ENCODE results near the gene AMZ2.
"Not testable (repeated sequence)": the region's sequence is repeated elsewhere in the genome, so short reads cannot be mapped to it uniquely, and the experiment has no call there.

AMZ2 gene

DNA sequence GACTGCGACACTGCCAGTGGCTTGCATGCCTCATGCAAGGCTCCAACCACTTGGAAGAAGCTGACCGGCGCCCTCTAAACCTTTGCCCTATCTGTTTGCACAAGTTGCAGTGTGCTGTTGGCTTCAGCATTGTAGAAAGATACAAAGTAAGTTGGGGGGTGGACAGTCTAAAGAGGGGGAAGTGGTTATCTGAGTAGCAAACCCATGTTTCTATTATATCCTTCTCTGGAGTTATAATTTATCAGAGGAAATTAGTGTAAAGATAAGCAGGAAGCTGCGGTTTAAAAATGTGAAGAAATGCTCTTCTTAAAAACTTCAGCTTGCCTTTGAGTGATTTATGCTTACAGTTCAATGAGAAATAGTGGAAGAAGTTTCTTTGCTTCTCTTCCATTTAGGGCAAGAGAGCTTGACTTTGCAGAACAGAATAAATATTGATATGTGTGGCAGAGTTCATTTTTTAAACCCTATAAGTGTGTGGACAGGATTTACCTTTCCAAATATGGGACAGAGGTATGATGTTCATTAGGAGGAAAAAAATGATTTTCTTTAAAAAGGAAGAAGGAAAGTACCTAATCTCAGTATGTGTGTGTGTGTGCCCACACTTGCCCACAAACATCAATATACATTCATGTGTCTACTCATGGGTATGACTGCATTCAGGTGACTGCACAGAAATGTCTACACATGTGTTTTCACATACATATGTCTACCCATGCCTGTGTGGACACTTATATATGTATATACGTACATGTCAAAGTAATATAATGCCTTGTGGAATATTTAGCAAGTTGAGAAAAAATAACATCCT, 8.1 kb downstream of the AMZ2 start:
- peak; percentile 69 for DNase-seq

- not testable (repeated sequence) for DNase-seq
Observed at GRCh38 chr17:68256701-68257100, 8.9 kb downstream of the AMZ2 start.

- no peak for DNase-seq
Observed at GRCh38 chr17:68257934-68258333, 10.1 kb downstream of the AMZ2 start.

GRCh38 chr17:68258890-68259647, 11.2 kb downstream of the AMZ2 start:
- DNase-seq: peak; percentile 92

- DNase-seq: not testable (repeated sequence)
Observed at GRCh38 chr17:68259648-68259951, 11.8 kb downstream of the AMZ2 start.

GRCh38 chr17:68260051-68260762, 12.4 kb downstream of the AMZ2 start:
- no peak for DNase-seq

DNA sequence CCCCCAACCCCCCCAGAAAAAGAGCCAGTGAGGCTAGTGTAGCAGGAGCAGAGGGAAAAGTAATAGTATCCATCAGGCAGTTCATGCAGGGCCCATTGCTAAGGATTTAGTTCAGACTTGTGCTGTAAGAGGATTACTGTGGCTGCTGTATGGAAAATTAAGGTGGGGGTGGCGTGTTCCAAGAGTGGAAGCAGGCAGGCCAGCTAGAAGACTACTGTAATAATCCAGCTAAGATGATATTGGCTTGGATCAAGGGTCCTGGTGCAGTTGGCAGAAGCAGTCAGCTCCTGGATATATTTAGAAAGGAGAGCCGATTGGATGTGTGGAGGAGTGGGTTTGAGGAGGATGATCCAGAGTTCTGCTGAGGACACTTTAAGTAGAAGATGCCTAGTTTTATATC, 14.6 kb downstream of the AMZ2 start:
- DNase-seq: not testable (repeated sequence)

- DNase-seq: not testable (repeated sequence)
Observed at GRCh38 chr17:68263101-68263681, 15.3 kb downstream of the AMZ2 start.

GRCh38 chr17:68265833-68266232, 18.0 kb downstream of the AMZ2 start:
- DNase-seq: not testable (repeated sequence)

DNA sequence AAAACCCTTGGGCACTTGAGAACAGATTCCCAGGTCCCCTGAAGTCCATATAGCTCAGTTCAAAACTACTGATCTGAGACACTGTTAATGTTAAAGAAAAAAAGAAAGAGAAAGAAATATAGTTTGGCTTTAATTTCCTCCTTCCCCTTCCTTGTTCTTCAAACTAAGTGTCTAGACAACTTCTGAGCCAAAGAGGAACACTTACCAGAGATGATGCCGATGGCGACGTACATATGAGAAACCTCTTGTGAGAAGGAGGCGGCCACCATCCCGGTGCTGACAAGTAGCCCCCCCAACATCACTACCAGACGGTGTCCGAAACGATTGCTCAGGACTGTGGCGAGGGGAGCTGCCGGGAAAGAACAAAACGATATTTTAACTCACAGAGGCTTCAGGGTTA, 25.9 kb downstream of the AMZ2 start:
- DNase-seq: no peak

DNA sequence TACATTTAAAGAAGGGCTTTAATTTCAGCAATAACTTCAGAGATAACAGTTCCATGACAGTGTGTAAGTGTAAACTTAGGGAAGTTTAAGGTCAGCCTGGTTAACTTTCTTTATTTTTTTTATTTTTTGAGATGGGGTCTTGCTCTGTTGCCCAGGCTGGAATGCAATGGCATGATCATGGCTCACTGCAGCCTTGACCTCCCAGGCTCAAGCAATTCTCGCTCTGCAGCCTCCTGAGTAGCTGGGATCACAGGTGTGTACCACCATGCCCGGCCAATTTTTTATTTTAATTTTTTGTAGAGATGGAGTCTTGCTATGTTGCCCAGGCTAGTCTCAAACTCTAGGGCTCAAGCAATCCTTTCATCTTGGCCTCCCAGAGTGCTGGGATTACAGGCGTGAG, 28.5 kb downstream of the AMZ2 start:
- not testable (repeated sequence) for DNase-seq

- no peak for DNase-seq
Observed at GRCh38 chr17:68277807-68278206, 30.0 kb downstream of the AMZ2 start.

DNA sequence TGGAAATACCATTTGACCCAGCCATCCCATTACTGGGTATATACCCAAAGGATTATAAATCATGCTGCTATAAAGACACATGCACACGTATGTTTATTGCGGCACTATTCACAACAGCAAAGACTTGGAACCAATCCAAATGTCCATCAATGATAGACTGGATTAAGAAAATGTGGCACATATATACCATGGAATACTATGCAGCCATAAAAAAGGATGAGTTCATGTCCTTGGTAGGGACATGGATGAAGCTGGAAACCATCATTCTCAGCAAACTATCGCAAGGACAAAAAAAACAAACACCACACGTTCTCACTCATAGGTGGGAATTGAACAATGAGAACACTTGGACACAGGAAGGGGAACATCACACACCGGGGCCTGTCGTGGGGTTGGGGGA, 34.1 kb downstream of the AMZ2 start:
- DNase-seq: not testable (repeated sequence)

DNA sequence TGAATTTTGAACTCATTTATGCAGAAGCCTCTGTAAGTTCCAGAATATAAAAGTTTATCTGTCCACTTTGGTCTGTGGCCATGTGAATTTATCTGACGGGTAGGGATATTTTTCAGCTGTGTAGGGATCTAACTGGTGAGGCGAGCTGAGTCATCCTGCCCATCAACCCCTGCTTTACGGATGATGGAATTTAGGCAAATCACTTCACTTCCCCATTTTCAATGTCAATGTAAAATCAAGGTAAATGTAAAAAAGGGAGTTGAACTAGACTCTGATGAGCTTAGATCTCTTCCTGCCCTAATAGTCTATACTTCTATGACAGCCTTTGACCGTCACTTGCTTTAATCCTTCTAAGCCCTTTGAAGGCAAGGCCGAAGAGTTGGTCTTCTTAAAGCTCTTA, 40.5 kb downstream of the AMZ2 start:
- DNase-seq: no peak

DNA sequence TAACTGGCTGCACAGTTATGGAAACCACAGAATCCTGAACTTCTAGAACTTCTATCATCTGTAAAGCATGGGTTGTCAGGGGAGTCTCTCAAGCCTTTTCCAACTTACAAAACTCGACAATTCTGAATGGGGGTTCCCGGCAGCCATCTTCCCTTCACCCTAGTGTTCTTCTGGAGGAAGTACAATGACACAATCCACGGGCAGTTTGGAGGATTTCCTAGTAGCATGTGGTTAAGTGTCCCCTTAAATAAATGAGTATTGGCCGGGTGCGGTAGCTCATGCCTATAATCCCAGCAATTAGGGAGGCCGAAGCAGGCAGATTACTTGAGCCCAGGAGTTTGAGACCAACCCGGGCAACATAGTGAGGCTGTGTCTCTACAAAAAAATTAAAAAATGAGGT, 41.0 kb downstream of the AMZ2 start:
- no peak for DNase-seq

DNA sequence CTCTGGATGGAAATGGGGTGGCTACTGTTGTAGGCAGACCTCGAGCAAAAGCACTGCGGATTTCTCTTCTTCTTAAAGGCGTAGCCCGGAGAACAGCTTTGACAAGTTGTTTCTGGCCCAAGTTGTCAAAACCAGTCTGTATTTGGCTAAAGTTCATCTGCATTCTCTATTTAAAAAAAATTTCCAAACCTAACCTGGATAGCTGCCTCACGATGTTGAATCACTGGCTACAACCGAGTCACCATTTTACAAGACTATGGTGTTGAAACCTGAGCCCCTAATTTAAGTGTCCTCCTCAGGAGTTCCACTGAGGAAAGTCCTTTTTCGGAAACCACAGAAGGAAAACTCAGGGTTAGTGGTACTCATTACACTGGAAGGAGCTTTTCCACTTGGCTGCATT, 41.6 kb downstream of the AMZ2 start:
- DNase-seq: no peak

DNA sequence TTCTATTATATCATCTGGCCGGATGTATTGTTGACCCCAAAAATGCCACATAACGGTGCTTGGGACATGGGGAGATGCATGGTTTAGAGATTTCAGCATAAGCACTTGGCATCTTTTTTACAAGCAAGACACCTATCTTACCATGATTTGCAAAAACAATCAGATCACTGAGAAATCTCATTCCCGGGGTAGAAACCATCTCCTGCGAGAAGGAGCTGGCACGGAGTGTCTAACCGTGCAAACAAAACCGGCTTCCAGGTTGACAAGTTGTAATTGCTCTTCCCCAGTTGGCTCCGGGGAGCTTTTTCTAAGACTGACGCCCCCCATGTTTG, 42.1 kb downstream of the AMZ2 start:
- no peak for DNase-seq

GRCh38 chr17:68290268-68290954, 42.6 kb downstream of the AMZ2 start:
- DNase-seq: peak; percentile 86

GRCh38 chr17:68290955-68291835, 43.4 kb downstream of the AMZ2 start, which contains the start of the genes ARSG and SLC16A6:
TSS of gene ARSG (plus strand) at chr17:68291495. CDS start at chr17:68307494, 15,999 bp downstream.
TSS of gene SLC16A6 (minus strand) at chr17:68291127. CDS start at chr17:68278320, 12,807 bp downstream.
- DNase-seq: peak; percentile 94

DNA sequence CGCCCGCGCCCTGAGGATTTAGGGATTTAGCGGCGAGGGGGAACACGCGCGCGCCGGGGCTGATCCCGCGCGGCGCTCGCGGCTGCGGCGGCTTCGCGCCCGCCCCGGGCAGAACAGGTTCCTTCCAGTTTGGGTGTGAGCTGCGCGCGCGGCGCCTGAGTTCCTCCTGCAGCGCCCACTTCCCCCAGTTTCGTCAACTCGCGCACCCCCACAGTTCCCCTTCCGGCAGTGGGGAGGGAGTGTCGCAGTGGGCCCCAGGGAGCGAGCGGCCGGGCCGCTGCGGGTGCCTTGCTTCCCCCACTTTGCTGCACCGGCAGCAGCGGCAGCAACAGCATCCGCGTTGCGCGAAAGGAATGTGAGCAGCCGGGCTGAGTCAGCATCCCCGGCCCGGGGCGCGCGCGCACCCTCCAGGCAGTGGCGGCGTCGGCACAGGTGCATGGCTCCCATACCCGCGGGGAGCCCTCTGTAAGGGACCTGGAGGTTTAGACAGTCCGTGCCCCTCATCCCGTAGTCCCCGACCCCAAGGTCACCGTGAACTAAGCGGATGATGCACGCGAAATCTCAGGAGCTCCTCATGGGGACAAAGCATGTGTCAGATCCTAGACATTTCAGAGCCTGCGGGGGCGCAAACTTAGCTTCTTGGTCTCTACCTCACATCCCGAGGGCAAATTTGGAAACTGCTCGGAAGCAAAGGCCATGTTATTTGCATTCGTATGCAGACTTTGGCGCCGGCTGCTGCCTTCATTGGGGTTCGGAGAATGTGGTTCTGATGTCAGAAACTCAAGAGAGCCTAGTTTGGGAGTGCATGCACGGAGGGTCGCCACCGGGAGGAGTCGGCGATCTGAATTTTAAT, 44.2 kb downstream of the AMZ2 start:
- DNase-seq: peak; percentile 96

DNA sequence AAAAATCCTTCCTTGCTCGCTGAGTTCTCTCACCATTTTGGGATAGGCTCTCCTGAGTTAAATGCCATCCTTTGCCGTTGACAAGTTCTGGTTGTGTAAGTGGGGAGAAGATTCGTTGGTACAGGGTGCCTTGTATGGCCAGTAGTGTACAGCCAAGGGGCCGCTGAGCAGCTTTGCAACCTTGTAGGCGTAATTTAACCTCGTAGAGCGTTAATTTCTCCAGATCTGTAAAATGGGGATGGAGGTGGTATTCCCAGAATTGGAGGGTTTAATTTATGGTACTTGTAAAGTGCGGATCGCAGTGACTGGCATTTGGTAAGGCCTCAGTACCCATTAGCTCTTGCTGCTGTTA, 44.8 kb downstream of the AMZ2 start:
- no peak for DNase-seq

Data from activated effector memory CD4-positive, alpha-beta T cell treated with anti-CD3 and anti-CD28 coated beads, Interleukin-2, amount 50 U/mL, for 16 hours (primary cell).